NCI-H2107 treated with DMSO at 0.1 percent for 48 hours (cell line): ENCODE results near the gene HIBADH.
"Not testable (repeated sequence)": the region's sequence is repeated elsewhere in the genome, so short reads cannot be mapped to it uniquely, and the experiment has no call there.

Source experiments
- DNase-seq: peaks from one replicate; lab custom pipeline; 2025; ENCODE audit not compliant: unreplicated experiment; lab: John Stamatoyannopoulos, UW

Gene HIBADH

DNA sequence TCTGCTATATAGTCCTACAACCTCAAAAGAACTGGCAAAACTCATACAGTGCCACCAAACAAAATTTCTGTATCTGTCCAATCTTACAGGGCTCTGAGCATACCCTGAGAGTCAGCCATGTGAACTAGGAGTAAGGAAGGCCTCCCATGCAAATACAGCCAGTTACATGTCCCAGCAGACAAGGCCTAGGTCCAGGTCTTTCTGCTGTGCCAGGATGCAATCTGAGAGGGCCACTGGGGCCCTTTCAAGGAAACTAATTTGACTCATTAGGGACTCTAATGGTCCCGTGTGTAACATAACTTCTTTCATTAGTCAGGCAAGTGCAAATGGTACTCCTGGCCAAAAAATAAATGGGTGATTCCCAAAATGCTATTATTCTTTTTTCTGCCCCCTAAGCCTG lies 17.9 kb upstream of the HIBADH start:
- no peak for DNase-seq

DNA sequence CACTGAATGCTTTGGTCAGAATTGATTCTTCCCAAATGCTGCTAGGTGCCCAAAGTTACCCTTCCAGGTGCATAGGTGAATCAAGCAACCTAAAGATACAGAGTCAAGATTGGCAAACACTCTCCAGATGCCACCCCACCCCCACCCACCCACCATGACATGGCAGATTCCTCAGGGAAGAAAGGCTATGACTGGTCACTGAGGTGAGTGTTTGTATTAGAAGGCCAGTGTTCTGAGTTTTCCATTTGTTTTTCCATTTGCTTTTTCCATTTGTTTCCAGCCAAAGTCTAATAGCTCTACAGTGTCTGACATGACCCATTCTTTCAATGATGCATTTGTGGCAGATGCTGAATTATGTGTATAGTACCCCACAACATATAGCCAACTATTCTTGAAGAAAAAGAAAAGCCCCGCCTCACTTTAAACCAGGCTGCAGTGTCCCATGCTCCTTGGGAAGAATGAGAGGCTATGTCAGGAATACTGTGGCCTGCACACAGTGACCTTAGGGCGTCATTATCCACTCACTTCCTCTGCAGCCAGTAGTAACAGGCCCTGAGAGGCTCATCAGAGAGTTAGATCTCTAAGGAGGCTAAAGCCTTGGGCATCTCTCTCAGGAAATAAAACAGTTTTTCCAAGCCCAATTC lies 16.1 kb upstream of the HIBADH start:
- no peak for DNase-seq

DNA sequence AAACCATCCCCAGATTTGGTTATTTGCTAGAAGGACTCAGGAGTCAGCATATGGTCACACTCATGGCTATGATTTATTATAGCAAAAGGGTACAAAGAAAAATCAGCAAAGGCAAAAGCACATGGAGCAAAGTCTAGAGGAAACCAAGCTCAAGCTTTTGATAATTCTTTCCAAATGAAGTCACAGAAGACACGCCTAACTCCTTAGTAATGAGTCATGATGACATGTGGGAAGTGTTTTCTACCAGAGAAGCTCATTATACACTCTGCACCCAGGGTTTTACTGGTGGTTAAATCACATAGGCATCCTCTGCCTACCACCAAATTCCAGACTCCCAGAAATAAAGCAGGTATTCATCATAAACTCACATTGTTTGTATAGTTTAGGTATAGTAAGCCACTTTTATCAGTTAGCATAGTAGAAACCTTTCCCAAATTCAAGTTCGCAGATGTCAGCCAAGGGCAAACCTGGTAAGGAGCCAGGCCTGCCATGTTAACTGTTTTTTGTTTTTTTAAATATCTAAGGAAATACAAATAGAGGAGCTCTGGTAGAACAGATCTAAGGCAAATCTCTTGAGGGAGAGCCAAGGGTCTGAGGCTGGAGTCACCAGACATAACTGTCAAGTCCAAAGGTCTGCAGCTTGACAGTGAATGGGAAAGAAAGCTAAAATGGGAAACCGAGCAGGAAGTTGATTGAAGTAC lies 15.4 kb upstream of the HIBADH start:
- no peak for DNase-seq

DNA sequence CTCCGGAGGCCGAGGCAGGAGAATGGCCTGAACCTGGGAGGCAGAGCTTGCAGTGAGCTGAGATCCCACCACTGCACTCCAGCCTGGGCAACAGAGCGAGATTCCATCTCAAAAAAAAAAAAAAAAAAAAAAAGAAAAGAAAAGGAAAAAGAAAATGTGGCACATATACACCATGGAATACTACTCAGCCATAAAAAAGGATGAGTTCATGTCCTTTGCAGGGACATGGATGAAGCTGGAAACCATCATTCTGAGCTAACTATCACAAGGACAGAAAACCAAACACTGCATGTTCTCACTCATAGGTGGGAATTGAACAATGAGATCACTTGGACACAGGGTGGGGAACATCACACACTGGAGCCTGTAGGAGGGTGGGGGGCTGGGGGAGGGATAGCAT lies 11.4 kb upstream of the HIBADH start:
- not testable (repeated sequence) for DNase-seq

DNA sequence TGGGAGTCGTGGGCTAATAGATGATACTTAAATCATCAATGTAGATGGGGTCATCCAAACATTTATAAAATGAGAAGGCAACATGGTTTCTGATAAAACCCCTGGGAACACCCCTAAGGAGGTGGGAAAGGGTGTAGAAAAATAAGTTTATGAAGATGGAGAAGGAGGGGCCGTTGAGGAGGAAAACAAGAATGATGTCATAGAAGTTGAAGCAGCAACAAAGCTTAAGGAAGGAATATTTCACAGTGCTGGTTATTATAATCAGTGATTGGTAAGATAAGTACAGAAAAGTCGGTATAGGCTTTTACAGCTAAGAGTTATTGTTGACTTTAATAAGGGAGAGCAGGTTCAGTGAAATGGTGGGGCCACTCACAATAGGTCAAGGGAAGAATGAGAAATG lies 9.0 kb upstream of the HIBADH start:
- no peak for DNase-seq

DNA sequence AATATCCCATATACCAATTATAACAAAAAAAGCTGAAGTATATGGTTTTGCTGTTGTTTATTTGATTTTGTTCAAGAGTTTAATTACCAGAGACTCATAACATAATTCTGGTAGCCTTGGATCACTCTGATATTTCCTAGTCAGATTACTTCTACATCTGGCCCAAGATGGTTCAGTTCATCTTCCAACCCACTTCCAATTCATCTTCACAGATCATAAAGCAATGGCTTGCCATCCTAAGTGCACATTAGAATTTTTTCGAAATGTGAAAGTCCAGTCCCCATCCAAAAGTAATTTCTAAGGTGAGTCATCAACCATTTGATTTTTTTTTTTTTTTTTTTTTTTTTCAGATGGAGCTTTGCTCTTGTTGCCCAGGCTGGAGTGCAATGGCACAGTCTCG lies 8.0 kb upstream of the HIBADH start:
- DNase-seq: no peak

DNA sequence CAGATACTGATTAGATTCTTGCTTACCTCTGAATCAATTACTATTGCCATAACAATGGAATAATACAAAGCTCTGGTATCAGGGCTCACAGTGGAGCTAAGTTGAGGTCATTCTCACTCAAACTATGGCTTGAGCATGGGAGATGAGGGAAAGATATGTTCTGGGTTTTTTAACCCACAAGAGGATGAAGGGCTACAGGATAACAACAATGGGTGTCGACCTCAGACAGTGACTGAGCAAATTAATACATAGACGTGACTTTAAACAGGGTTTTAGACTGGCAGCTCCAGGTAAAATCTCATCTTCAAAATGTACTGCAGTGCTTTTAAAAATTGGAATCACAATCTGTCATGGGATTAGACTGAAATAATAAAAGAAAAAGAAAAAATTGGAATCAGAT lies 7.5 kb upstream of the HIBADH start:
- no peak for DNase-seq

DNA sequence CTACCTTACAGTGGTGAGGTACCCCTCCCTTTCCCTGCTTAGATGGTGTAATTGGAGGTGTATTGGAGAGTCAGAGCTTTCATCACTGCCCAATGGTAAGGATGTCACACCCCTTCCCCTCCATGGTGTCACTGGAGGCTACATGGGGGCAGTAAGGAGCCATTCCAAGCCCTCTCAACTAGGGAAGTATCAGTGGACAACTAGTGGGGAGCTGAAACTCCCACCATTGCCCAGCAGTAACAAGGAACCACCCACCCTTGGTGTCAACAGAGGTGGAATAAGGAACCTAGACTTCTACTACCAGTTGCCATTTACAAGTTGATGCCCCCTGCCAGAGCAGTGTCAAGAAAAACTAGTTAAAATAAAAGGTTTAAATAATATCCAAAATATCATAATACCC lies 2.8 kb upstream of the HIBADH start:
- DNase-seq: no peak

DNA sequence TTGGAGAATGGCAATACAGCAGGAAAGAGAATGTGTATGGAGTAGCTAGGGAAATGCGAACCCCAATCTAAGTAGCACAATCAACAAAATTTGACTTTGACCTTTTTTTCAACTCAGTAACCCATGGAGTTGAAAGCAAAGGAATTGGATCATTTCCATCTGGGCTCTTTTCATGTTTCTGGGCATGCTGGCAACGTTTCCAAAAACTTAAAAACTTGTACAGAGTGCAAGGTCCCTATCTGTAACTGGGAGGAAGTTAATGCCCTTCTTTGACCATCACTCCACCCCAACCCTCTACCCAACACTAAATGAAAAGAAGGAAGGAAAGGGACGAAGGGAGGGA lies 1.3 kb upstream of the HIBADH start:
- DNase-seq: no peak

DNA sequence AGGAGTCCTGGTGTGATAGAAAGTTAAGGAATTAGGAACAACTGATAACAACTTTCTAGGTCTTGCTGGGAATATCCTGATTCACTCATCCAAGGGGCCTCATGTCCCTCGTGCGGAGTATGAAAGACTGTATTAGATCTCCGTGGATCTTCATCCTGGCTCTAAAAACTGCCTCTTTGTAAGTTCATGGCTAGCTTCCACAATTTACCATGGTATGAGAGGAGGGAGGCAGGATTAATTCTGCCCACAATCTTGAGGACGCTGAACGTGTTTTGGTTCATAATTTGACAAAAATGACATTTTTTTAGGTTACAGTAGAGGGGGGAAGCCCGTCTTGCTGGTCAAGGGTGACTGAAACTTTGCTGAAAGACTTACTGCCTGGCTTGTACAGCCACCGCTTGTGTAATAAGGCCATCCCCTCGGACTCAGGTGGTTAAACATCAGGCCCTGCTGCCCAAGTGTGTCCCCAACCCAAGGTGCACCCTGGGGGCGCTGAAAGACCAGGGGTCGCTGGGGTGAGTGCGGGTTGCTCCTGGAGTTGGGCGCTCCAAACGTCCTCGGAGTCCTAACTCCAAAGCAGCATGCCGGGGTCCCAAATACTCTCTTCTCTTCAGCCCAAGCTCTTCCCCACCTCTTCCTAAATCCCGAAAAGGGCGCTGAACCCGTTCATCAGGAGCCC lies 733 bp downstream of the HIBADH start:
- no peak for DNase-seq

DNA sequence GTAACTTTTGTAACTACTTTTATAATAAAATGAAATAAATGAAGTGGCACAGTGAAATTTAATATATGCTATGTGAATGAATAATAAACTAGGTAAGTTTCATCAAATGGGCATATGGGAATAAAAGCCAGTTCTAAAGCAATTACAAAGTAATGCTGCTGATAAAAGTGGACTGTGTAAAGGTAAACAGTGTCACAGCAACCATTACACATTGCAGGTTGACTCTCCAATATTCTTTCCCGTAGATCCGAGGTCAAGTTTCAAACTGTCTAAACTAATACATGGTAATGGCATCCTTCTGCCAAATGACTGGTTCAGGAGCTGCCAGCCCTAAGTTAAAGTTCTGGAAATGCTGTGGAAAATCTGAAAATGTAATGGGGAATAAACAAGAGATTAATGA lies 6.0 kb downstream of the HIBADH start:
- no peak for DNase-seq

DNA sequence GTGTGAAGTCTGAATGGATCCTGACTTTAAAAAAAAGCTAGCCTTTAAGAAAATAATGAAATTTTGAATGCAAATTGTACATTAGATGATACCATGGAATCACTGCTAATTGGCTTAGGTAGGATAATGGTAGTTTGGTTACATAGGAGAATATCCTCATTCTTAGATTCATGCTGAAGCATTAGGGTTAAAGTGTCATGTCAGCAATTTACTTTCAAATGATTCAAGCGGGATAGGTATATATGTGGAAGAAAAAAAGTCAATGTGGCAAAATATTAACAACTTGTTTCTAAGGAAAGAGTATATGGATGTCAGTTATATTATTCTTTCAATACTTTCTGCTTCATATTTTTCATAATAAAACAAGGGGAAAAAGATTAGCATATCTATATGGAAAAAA lies 7.5 kb downstream of the HIBADH start:
- DNase-seq: no peak

DNA sequence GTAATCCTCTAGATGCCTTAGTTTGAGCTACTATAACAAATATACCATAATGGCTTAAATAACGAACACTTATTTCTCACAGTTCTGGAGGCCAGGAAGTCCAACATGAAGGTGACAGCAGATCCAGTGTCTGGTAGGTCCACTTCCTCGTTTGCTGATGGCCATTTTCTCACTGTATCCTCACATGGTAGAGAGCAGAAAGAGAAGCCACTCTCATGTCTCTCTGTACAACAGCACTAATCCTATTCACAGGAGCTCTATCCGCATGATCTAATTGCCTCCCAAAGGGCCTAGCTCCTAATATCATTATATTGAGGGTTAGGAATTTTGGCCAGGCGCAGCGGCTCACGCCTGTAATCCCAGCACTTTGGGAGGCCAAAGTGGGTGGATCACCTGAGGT lies 10.2 kb downstream of the HIBADH start:
- DNase-seq: no peak

DNA sequence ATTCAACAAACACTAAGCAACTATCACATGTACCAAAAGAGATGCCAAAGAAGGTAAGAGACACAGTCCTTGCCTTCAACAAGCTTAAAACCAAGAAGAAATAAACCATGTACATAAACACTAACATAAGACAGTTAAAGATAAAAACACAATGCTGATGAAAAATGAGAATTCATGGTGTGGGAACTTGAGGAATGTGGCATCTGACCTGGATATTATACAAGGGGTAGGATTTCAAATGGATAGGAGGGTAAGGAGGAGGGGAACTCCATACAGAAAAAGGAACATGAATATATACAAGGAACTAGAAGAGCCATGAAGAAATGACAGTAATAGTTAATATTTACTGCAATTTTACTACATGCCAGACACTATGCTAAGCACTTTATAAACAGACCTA lies 11.0 kb downstream of the HIBADH start:
- no peak for DNase-seq

DNA sequence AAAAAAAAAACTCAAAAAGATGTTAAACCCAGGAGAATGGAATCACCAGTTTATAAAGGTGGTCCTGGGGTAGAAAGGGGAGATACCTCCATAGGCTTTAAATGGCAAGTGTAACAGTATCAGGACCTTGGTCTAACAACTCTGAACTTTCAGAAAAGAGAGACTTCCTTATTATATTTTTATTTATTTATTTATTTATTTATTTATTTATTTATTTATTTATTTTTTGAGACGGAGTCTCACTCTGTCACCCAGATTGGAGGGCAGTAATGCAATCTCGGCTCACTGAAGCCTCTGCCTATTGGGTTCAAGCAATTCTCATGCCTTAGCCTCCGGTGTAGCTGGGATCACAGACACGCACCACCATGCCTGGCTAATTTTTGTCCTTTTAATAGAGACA lies 12.4 kb downstream of the HIBADH start:
- DNase-seq: no peak

DNA sequence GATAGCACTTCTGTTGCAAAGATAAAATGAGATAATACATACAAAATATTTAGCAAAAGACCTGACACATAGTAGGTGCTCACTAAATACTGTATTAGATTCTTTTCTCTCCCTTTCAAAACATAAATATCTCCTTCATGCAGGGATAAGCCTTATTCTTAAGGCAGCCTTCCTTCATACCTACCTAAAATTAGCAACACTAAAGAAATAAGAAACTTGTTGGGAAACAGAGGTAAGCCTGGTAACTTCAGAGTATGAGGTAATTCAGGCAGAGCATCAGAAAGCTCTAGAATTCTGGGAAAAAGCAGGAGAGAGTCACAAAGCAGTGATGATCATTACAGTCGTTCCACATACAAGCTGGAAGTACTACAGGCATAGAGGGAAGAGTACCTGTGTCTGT lies 15.2 kb downstream of the HIBADH start:
- no peak for DNase-seq

DNA sequence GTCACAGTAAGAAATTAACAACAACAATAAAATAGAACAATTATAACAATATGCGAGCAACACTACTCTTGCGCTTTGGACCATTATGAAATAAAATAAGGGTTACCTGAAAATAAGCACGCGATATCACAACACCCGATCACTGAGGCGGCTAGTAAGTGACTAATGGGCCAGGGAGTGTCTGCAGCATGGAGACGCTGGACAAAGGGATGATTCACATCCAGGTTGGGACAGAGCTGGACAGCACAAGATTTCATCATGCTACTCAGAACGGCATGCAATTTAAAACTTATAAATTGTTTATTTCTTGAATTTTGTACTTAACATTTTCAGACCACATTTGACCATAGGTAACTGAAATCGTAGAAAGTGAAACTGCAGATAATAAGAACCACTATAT lies 15.6 kb downstream of the HIBADH start:
- no peak for DNase-seq

DNA sequence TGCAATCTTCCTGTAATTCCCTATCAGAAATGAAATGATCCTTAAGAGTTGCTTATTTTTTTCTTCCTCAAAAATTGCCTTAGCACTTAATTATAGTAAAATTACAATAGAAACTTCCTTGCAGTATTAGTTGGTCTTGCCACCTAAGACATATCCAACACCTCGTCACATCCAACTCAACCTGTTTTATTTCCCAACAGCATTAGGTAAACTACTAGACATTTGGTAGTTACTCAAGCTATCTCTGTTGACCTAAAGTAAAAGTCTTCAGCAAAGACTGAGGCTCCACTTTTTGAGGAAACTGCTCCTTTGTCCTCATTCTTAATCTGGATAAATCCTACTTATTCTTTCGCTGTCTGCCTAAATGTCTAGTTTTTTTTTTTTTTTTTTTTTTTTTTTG lies 20.4 kb downstream of the HIBADH start:
- no peak for DNase-seq

DNA sequence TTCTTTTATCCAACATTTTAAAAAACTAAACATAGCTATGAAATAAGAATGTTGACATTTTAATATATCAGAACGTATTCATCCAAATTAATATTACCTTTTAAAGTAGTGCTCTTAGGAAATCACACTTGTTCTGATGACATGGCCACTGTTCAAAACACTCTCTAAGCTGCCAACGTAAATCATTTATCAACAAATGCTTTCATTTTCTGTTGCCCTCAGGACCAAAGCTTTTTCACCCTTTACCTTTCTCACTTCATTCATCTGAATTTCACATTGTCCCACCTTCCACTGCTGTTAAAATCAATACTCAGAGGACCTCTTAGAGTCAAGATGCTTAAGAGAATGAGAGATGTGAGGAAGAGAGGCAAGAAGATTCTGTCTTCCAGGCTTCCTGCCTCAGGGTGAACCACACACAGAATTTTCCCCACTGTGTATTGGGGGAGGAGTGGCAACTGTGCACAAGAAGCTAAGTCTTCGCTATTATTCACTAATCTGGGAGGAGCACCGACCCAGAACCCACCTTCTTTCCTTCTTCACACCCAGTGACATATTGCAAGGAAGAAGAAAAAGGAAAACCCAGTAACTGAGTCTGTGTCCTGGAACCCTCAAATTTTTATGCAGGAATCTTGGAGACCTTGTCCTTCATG lies 21.0 kb downstream of the HIBADH start:
- DNase-seq: no peak

DNA sequence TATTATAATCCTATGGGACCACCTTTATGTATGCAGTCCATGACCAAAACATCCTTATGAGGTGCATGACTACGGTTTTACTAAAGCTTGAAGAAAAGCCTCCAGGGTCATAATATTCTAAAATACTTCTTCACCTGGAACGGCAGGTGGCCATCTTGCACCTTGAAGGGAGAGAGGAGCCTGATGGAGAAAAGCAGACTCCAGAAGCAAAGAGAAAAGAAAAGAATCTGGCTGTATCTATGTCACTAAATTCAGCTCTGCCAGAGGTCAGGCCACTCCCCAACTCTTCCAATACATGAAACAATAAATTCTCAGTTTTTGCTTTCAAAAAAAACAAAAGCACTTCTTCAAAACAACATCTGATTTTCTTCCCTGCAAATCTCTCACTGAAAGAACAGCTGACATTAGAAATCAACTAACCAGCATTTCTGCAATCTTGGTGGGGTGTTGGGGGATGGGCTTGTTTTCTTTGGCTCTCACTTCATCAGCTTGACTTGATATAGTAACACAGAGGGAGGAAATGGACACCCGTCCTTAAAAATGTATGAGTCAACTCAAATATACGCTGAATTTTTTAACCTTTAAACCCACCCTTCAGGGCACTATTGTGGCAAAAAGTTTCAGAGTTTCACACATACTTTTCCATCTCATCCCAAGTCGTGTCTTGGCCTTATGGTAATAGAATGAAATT lies 21.7 kb downstream of the HIBADH start:
- no peak for DNase-seq

DNA sequence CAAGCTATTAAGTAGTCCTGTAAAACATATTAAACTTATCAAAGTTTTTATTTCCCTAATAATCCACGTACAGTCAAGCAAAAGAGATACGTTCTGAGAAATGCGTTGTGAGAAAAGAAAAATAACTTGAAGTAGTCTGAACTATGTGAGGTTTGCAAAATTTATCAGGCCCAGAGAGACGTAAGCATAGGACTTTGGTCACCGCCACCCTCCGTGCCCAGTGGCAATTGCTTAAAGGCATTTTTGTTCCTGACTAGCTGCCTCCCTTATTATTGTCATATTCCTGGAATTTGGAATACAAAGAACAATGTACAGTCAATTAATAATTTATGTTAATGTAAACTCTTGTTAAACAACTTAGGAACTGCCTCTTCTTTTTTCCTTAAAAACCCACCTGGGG lies 22.8 kb downstream of the HIBADH start:
- no peak for DNase-seq

DNA sequence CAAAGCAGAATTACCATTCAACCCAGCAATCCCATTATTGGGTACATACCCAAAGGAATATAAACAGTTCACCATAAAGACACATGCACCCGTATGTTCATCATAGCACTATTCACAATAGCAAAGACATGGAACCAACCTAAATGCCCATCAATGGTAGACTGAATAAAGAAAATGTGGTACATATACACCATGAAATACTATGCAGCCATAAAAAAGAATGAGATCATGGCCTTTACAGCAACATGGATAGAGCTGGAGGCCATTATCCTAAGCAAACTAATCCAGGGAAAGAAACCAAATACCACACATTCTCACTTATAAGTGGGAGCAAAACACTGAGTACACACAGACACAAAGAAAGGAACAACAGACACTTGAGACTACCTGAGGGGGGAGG lies 23.6 kb downstream of the HIBADH start:
- DNase-seq: not testable (repeated sequence)
